HepG2 (cell line): ENCODE measurements around the gene FFAR2.

Experiments used
- MAFK ChIP-seq, 2 experiments: IDR thresholded peaks in 1 of 2; conservative IDR thresholded peaks in 1 of 2; 2 replicates each; pipeline ENCODE4 v1.6.1; 2011; ENCODE audit warnings: improper control_type of control experiment in 2 of 2, low read length in 2 of 2
- PHF8 ChIP-seq: sonication (generic); formaldehyde crosslinking; IDR thresholded peaks from 2 replicates; pipeline ENCODE4 v1.5.0; 2020; ENCODE audit warnings: missing genetic modification reagents
- RELA ChIP-seq: sonication (generic); formaldehyde crosslinking; IDR thresholded peaks from 2 replicates; pipeline ENCODE4 v1.4.0; 2020; ENCODE audit warnings: missing genetic modification reagents
- SIX1 ChIP-seq: sonication (generic); formaldehyde crosslinking; IDR thresholded peaks from 2 replicates; pipeline ENCODE4 v1.4.0; 2020; ENCODE audit warnings: missing genetic modification reagents, borderline replicate concordance
- SMC3 ChIP-seq: IDR thresholded peaks from 2 replicates; pipeline ENCODE4 v1.6.1; 2011; ENCODE audit warnings: low read length, improper control_type of control experiment
- TCF7L2 ChIP-seq: IDR thresholded peaks from 2 replicates; pipeline ENCODE4 v1.6.1; 2011; ENCODE audit warnings: mild to moderate bottlenecking, low read depth, low read length, moderate library complexity
- ZBTB3 ChIP-seq: sonication (generic); formaldehyde crosslinking; IDR thresholded peaks from 2 replicates; pipeline ENCODE4 v1.4.0; 2020; ENCODE audit warnings: low read depth, mild to moderate bottlenecking, moderate library complexity, missing genetic modification reagents, borderline replicate concordance
- ZFP82 ChIP-seq: sonication (generic); formaldehyde crosslinking; IDR thresholded peaks from 2 replicates; pipeline ENCODE4 v1.5.1; 2020; ENCODE audit warnings: mild to moderate bottlenecking, missing genetic modification reagents, borderline replicate concordance
- TF ChIP-seq, protein P1 (sequence below): sonication (generic); formaldehyde crosslinking; IDR thresholded peaks from 2 replicates; pipeline ENCODE4 v1.5.0; 2020; ENCODE audit warnings: mild to moderate bottlenecking, missing genetic modification reagents, moderate library complexity
- TF ChIP-seq, protein P2 (sequence below): IDR thresholded peaks from 2 replicates; pipeline ENCODE4 v1.6.1; 2018; ENCODE audit warnings: missing genetic modification reagents
- TF ChIP-seq, protein P3 (sequence below): sonication (generic); formaldehyde crosslinking; IDR thresholded peaks from 2 replicates; pipeline ENCODE4 v1.4.0; 2020; ENCODE audit warnings: missing genetic modification reagents, borderline replicate concordance

DNA sequence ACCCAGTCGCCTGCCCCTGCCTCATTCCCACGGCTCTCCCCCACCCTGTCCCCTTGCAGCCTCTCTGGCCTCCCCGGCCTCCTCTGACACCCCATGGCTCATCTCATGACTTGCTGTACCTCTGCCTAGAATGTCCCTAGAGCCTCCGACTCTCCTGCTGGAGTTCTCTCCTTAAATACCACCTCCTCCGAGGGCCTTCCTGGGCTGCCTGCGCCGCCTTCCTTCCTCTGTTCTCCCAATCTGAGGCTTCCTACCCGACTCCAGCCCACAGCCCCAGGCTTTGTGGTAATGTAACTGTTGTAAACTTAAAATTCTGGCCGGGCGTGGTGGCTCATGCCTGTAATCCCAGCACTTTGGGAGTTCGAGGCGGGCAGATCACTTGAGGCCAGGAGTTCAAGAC, 49.5 kb upstream of the FFAR2 start:
- no peak for TF ChIP-seq ZBTB3
- no peak for TF ChIP-seq SIX1 (CRISPR knock-in tag)
- no peak for TF ChIP-seq RELA (CRISPR knock-in tag)
- TF ChIP-seq ZFP82 (CRISPR knock-in tag) = no peak
- TF ChIP-seq, protein P1, sequence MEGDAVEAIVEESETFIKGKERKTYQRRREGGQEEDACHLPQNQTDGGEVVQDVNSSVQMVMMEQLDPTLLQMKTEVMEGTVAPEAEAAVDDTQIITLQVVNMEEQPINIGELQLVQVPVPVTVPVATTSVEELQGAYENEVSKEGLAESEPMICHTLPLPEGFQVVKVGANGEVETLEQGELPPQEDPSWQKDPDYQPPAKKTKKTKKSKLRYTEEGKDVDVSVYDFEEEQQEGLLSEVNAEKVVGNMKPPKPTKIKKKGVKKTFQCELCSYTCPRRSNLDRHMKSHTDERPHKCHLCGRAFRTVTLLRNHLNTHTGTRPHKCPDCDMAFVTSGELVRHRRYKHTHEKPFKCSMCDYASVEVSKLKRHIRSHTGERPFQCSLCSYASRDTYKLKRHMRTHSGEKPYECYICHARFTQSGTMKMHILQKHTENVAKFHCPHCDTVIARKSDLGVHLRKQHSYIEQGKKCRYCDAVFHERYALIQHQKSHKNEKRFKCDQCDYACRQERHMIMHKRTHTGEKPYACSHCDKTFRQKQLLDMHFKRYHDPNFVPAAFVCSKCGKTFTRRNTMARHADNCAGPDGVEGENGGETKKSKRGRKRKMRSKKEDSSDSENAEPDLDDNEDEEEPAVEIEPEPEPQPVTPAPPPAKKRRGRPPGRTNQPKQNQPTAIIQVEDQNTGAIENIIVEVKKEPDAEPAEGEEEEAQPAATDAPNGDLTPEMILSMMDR (CRISPR knock-in tag) = no peak
- TF ChIP-seq, protein P2, sequence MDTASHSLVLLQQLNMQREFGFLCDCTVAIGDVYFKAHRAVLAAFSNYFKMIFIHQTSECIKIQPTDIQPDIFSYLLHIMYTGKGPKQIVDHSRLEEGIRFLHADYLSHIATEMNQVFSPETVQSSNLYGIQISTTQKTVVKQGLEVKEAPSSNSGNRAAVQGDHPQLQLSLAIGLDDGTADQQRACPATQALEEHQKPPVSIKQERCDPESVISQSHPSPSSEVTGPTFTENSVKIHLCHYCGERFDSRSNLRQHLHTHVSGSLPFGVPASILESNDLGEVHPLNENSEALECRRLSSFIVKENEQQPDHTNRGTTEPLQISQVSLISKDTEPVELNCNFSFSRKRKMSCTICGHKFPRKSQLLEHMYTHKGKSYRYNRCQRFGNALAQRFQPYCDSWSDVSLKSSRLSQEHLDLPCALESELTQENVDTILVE (CRISPR knock-in tag) = no peak
- no peak for TF ChIP-seq SMC3
- TF ChIP-seq, protein P3, sequence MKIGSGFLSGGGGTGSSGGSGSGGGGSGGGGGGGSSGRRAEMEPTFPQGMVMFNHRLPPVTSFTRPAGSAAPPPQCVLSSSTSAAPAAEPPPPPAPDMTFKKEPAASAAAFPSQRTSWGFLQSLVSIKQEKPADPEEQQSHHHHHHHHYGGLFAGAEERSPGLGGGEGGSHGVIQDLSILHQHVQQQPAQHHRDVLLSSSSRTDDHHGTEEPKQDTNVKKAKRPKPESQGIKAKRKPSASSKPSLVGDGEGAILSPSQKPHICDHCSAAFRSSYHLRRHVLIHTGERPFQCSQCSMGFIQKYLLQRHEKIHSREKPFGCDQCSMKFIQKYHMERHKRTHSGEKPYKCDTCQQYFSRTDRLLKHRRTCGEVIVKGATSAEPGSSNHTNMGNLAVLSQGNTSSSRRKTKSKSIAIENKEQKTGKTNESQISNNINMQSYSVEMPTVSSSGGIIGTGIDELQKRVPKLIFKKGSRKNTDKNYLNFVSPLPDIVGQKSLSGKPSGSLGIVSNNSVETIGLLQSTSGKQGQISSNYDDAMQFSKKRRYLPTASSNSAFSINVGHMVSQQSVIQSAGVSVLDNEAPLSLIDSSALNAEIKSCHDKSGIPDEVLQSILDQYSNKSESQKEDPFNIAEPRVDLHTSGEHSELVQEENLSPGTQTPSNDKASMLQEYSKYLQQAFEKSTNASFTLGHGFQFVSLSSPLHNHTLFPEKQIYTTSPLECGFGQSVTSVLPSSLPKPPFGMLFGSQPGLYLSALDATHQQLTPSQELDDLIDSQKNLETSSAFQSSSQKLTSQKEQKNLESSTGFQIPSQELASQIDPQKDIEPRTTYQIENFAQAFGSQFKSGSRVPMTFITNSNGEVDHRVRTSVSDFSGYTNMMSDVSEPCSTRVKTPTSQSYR = no peak
- no peak for TF ChIP-seq PHF8 (CRISPR knock-in tag)
- TF ChIP-seq TCF7L2 = no peak
- TF ChIP-seq MAFK (conservative IDR thresholded peaks at IDR 0.05 in 1 of 2, IDR thresholded peaks at IDR 0.05 in 1 of 2; ENCODE audit: low read length in 2 of 2) = no peak
